Testis (tissue), 3 donors: ENCODE results near the gene OPCML. TPM values are rescaled to one million over a fixed set of nuclear protein-coding genes. Genes with fewer than 3 reads are reported as not detected.

Source experiments
- DNase-seq: peaks from one replicate; pipeline ENCODE4 v3.0.0-alpha.2; 2019
- H3K27ac ChIP-seq, 2 donors: fragments of 200-600 bp; sonication (generic); one replicate each; pipeline ENCODE4 v1.5.1; 2019
- H3K27me3 ChIP-seq: fragments of 200-600 bp; sonication (generic); one replicate; pipeline ENCODE4 v1.5.1; 2019
- H3K36me3 ChIP-seq: fragments of 200-600 bp; sonication (generic); one replicate; pipeline ENCODE4 v1.5.1; 2017; ENCODE audit warnings: low read depth; ENCODE audit errors: missing control alignments
- H3K4me1 ChIP-seq: fragments of 200-600 bp; sonication (generic); one replicate; pipeline ENCODE4 v1.5.1; 2019
- H3K4me3 ChIP-seq, 2 donors: fragments of 200-600 bp; sonication (generic); one replicate each; pipeline ENCODE4 v1.5.1; 2017 to 2019
- H3K9me3 ChIP-seq: fragments of 200-600 bp; sonication (generic); one replicate; pipeline ENCODE4 v1.5.1; 2017
- CTCF ChIP-seq, 3 experiments: fragments of 450-650 bp in 2 of 3; fragments of 200-600 bp in 1 of 3; sonication (generic) in 1 of 3; IDR thresholded peaks; one replicate each; pipeline ENCODE4 v1.5.1; 2016 to 2019; ENCODE audit warnings: antibody characterized with exemption in 3 of 3, mild to moderate bottlenecking in 2 of 3, moderate library complexity in 1 of 3
- POLR2A ChIP-seq: fragments of 450-650 bp; IDR thresholded peaks from one replicate; pipeline ENCODE4 v1.6.1; 2017; ENCODE audit warnings: antibody characterized with exemption, mild to moderate bottlenecking, moderate library complexity
- whole genome bisulfite sequencing, 2 donors: methylation state at CpG; one replicate each; pipeline ENCODE4 v1.1.5; 2018; 5-methylcytosine and 5-hydroxymethylcytosine counted together
- intact Hi-C: fragments of 100-400 bp; cut with DNase I; formaldehyde crosslinking; loops from one replicate; pipeline ENCODE4 v1.15.1; 2023; ENCODE audit warnings: low total_unique reads
- polyA plus RNA-seq: library from polyadenylated mRNA; stranded (reverse); fragments of 350-450 nt; fragmentation: Illumina TruSeq; extraction: RNeasy Lipid Tissue Mini Kit (QIAGEN cat#74804); gene quantifications from one replicate; pipeline ENCODE4 v1.2.3, GENCODE V29; 2014; ENCODE audit warnings: low read depth, low replicate concordance; ENCODE audit not compliant: insufficient read depth
- total RNA-seq, 2 donors: library from RNA; depleted of rRNA; stranded (reverse); fragments of >200 nt; gene quantifications; one replicate each; pipeline ENCODE4 v1.2.3, GENCODE V29; 2016

OPCML gene
- total and polyA plus RNA-seq, 3 donors from 2014 or later, result 0.16 to 2.7 (median 0.62) TPM

DNA sequence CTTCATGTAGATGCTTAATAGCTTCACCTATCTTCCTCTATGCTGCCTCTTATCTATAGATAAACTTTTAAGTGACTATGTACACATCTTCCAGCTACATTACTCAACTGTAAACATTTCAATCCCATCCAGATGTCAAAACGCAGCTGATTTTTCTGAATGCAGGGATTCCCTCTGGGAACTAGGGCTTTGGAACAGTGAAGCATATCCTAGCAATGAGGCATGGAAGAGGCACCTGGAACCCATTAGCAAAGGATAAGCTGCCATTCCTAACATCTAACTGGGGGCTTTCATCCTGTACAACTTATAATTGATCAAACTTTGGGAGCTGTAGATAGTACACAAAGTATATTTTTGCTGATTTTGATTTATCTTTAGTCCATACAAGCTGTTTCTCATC lies 40.8 kb upstream of the OPCML start:
- Histone ChIP-seq H3K27me3 (no peaks in the 10 kb centered on the region), H3K9me3 (no peaks in the 10 kb centered on the region), H3K4me1 (no peaks in the 10 kb centered on the region), H3K4me3 (no peak overlapping the region), H3K27ac (no peak overlapping the region), H3K36me3 (no peaks in the 10 kb centered on the region)
- TF ChIP-seq CTCF (IDR thresholded peaks at IDR 0.05), result no peak
- TF ChIP-seq POLR2A, result no peak
- intact Hi-C loops, result no loop called here
- WGBS, 2 donors, result 87 to 91% methylated on average over 1 of the region's 1 CpG
- DNase-seq, result no peak

DNA sequence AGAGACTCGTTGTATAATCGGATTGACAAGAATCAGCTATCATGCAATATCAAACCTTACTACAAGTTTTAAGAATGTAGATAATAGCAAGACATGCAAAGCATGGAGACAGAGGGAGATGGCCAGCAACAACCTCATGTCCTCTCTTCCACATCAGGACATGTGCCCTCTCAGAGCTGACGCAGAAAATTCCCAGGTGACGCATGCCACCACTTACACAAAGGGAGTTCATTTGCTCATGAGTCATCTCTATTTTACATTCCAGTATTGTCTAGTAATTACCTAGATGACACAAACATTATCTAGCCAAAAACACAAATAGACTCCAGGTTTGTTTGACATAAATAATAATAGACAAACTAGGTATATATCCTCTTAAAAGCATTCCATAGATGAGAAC lies 38.1 kb upstream of the OPCML start:
- 91 to 93% methylated on average over 4 of the region's 4 CpGs for WGBS, 2 donors
- Histone ChIP-seq H3K4me1 (no peaks in the 10 kb centered on the region), H3K9me3 (no peaks in the 10 kb centered on the region), H3K36me3 (no peaks in the 10 kb centered on the region), H3K27me3 (no peaks in the 10 kb centered on the region), H3K4me3 (no peak overlapping the region), H3K27ac (no peak overlapping the region)
- no peak for DNase-seq
- intact Hi-C loops, result no loop called here
- no peak for TF ChIP-seq POLR2A
- TF ChIP-seq CTCF (IDR thresholded peaks at IDR 0.05), result no peak

DNA sequence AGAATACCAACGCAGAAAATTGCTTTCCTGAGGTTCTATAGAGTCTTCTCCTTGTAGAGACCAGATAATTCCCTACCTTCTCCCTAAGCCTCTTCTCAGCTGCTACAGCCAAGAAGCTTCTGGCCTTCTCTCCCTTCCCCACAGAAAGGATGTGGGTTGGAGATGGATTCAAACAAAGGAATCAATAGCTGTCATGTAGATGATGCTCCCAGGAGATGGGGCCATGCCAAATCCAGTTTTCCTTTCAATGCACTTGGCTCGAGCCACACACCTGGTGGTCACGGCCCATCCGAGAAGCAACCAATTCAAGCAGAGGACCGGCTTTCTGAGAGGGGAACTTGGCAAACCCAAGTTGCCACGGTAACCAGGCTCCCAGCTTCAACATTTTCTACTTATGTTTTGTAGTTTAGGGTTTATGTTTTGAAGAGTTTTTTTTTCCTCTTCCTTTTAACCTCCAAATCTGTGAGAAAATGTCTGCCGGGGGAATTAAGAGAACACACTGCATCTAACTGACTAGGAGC lies 31.3 kb upstream of the OPCML start:
- TF ChIP-seq CTCF (IDR thresholded peaks at IDR 0.05), result no peak
- no peak for TF ChIP-seq POLR2A
- H3K27ac ChIP-seq, result no peak overlapping the region
- no peaks in the 10 kb centered on the region for H3K4me1 ChIP-seq
- H3K27me3 ChIP-seq, result no peaks in the 10 kb centered on the region
- no peak overlapping the region for H3K4me3 ChIP-seq
- no peak for DNase-seq
- intact Hi-C loops, result no loop called here
- no peaks in the 10 kb centered on the region for H3K36me3 ChIP-seq
- WGBS, 2 donors, result 78 to 95% methylated on average over 7 of the region's 7 CpGs
- H3K9me3 ChIP-seq, result no peaks in the 10 kb centered on the region

- Histone ChIP-seq H3K9me3 (no peaks in the 10 kb centered on the region), H3K4me3 (no peak overlapping the region), H3K4me1 (no peaks in the 10 kb centered on the region), H3K36me3 (no peaks in the 10 kb centered on the region), H3K27ac (no peak overlapping the region), H3K27me3 (no peaks in the 10 kb centered on the region)
- DNase-seq, result no peak
- intact Hi-C loops, result no loop called here
- TF ChIP-seq POLR2A (no peak), CTCF (IDR thresholded peaks at IDR 0.05) (no peak)
- 80 to 84% methylated on average over 9 of the region's 9 CpGs for WGBS, 2 donors
Measured at GRCh38 chr11:133560472-133560855, 28.2 kb upstream of the OPCML start.

GRCh38 chr11:133559833-133560471 lies 27.7 kb upstream of the OPCML start:
- Histone ChIP-seq H3K4me3 (no peak overlapping the region), H3K27me3 (no peaks in the 10 kb centered on the region), H3K27ac (no peak overlapping the region), H3K4me1 (no peaks in the 10 kb centered on the region), H3K9me3 (no peaks in the 10 kb centered on the region), H3K36me3 (no peaks in the 10 kb centered on the region)
- no peak for DNase-seq
- no peak for TF ChIP-seq POLR2A
- no peak for TF ChIP-seq CTCF (IDR thresholded peaks at IDR 0.05)
- intact Hi-C loops, result no loop called here
- WGBS, 2 donors, result 85 to 87% methylated on average over 10 of the region's 10 CpGs
